Right lobe of liver (tissue), 6 donors: ENCODE data around the gene ALPK3. TPM values are rescaled to one million over a fixed set of nuclear protein-coding genes. Genes with fewer than 3 reads are reported as not detected.

ENCODE experiments used
- ATAC-seq, 4 donors: fragments of 200-7000 bp; cut with Tn5 transposase; one replicate each; pipeline ENCODE4 v1.9.1; 2020; ENCODE audit warnings: mild to moderate bottlenecking in 4 of 4, moderate library complexity in 4 of 4
- DNase-seq, 3 donors: peaks; one replicate each; pipeline ENCODE4 v3.0.0-alpha.2; 2020
- H3K27ac ChIP-seq, 3 donors: fragments of 200-600 bp; one replicate each; pipeline ENCODE4 v1.8.0; 2022
- H3K27me3 ChIP-seq, 2 donors: fragments of 200-600 bp; one replicate each; pipeline ENCODE4 v1.8.0; 2022
- H3K36me3 ChIP-seq, 4 donors: fragments of 200-600 bp; sonication (generic) in 1 of 4; one replicate each; pipeline versions ENCODE4 v1.5.1 to v1.8.0; 2017 to 2022; ENCODE audit warnings: control low read depth in 1 of 4
- H3K4me1 ChIP-seq, 4 donors: fragments of 200-600 bp; sonication (generic) in 1 of 4; one replicate each; pipeline versions ENCODE4 v1.5.1 to v1.8.0; 2017 to 2022; ENCODE audit warnings: control low read depth in 1 of 4
- H3K4me3 ChIP-seq, 3 donors: fragments of 200-600 bp; one replicate each; pipeline ENCODE4 v1.8.0; 2022
- H3K9me3 ChIP-seq, 4 donors: fragments of 200-600 bp; sonication (generic) in 1 of 4; one replicate each; pipeline versions ENCODE4 v1.5.1 to v1.8.0; 2017 to 2022; ENCODE audit warnings: control low read depth in 1 of 4
- CTCF ChIP-seq, 4 donors: fragments of 200-600 bp in 3 of 4; fragments of 450-650 bp in 1 of 4; IDR thresholded peaks; one replicate each; pipeline versions ENCODE4 v1.5.1 to v1.8.0; 2016 to 2022; ENCODE audit warnings: antibody characterized with exemption in 4 of 4, mild to moderate bottlenecking in 2 of 4
- POLR2A ChIP-seq: fragments of 450-650 bp; IDR thresholded peaks from one replicate; pipeline ENCODE4 v1.6.1; 2017; ENCODE audit warnings: antibody characterized with exemption, mild to moderate bottlenecking
- WGBS: methylation state at CpG from one replicate; pipeline ENCODE4 v1.1.6; 2018; ENCODE audit warnings: low coverage, low lambda C conversion rate; ENCODE audit not compliant: insufficient coverage; ENCODE audit errors: missing lambda C conversion rate; 5-methylcytosine and 5-hydroxymethylcytosine counted together
- intact Hi-C, 2 donors: fragments of 100-400 bp; cut with DNase I; formaldehyde crosslinking; loops; one replicate each; pipeline versions ENCODE4 v1.11.2 to v1.14.1; 2022
- total RNA-seq, 6 experiments: library from RNA; depleted of rRNA in 2 of 6; stranded (reverse); fragments of >200 nt in 2 of 6; fragmentation: NEBNext Ultra II Directional in 3 of 6; extraction: Animal tissue kit (Norgen Biotek cat#: 25700) in 3 of 6; gene quantifications; one replicate each; pipeline versions ENCODE4 v1.1.0 to v1.2.4, GENCODE V29; 2016 to 2023
- donor health status: DM: no; HTN: yes; CAD: no.
- donor health status: DM: no; HTN: no; CAD: no.
- donor health status: DM: no; HTN: no; CAD: no.
- donor health status: DM: no; HTN: yes; CAD: no.
- donor health status: DM: no; HTN: yes; CAD: no.

ALPK3 gene
- total RNA-seq, 6 experiments from 2014 or later: 1.3 to 12.5 (median 5.5) TPM

- H3K27me3 ChIP-seq: no peaks in the 10 kb centered on the region
- DNase-seq: no peak
- no peaks in the 10 kb centered on the region for H3K9me3 ChIP-seq
- intact Hi-C loops: no loop called here
- H3K36me3 ChIP-seq: no peaks in the 10 kb centered on the region
- H3K4me1 ChIP-seq: peaks cover 0 to 37% (median 10%) of the 10 kb centered on the region in 4 donors
- WGBS: 80% methylated on average over 1 of the region's 27 CpGs
- H3K4me3 ChIP-seq: peak overlapping the region in 2 of 3 donors; percentile 18 to 43
- ATAC-seq: peak; percentile 5 to 36 (median 15)
- no peak for TF ChIP-seq POLR2A
- no peak for TF ChIP-seq CTCF (IDR thresholded peaks at IDR 0.05)
- H3K27ac ChIP-seq: peak overlapping the region; percentile 84 to 95 (median 91)
Observed at GRCh38 chr15:84817466-84818081, 418 bp downstream of the ALPK3 start.

- DNase-seq (peak in 1 of 3 donors; percentile 53), ATAC-seq (peak; percentile 47 to 66 (median 48))
- intact Hi-C loops: no loop called here
- WGBS: 22% methylated on average over 6 of the region's 9 CpGs
- no peaks in the 10 kb centered on the region for H3K27me3 ChIP-seq
- H3K36me3 ChIP-seq: no peaks in the 10 kb centered on the region
- peaks cover 0 to 39% (median 11%) of the 10 kb centered on the region in 4 donors for H3K4me1 ChIP-seq
- H3K27ac ChIP-seq: peak overlapping the region; percentile 84 to 95 (median 91)
- H3K9me3 ChIP-seq: no peaks in the 10 kb centered on the region
- peak; percentile 24 for TF ChIP-seq POLR2A
- peak in 1 of 4 donors; percentile 10 for TF ChIP-seq CTCF (IDR thresholded peaks at IDR 0.05)
- H3K4me3 ChIP-seq: no peak overlapping the region
Observed at GRCh38 chr15:84818261-84819131, 1.3 kb downstream of the ALPK3 start.

GRCh38 chr15:84819291-84819768, 2.2 kb downstream of the ALPK3 start:
- Histone ChIP-seq H3K9me3 (no peaks in the 10 kb centered on the region), H3K27me3 (no peaks in the 10 kb centered on the region), H3K4me1 (peaks cover 0 to 45% (median 14%) of the 10 kb centered on the region in 4 donors), H3K4me3 (no peak overlapping the region), H3K27ac (peak overlapping the region; percentile 84 to 95 (median 91)), H3K36me3 (no peaks in the 10 kb centered on the region)
- ATAC-seq (peak; percentile 2 to 10 (median 2)), DNase-seq (peak; percentile 49 to 74 (median 74))
- no CpG with 5 or more reads among the region's 3 CpGs for WGBS
- intact Hi-C loops: no loop called here
- TF ChIP-seq CTCF (IDR thresholded peaks at IDR 0.05) (no peak), POLR2A (no peak)

GRCh38 chr15:84819791-84820190, 2.6 kb downstream of the ALPK3 start:
- peak overlapping the region in 2 of 3 donors; percentile 91 to 95 for H3K27ac ChIP-seq
- DNase-seq (no peak), ATAC-seq (no peak)
- H3K27me3 ChIP-seq: no peaks in the 10 kb centered on the region
- H3K4me3 ChIP-seq: no peak overlapping the region
- H3K9me3 ChIP-seq: no peaks in the 10 kb centered on the region
- intact Hi-C loops: loop anchor here in 1 of 2 donors (10.0 kb wide), 1 partner anchor 105 kb away; no protein-coding TSS in a partner anchor
- no peaks in the 10 kb centered on the region for H3K36me3 ChIP-seq
- peaks cover 0 to 50% (median 16%) of the 10 kb centered on the region in 4 donors for H3K4me1 ChIP-seq
- 90% methylated on average over 1 of the region's 2 CpGs for WGBS
- TF ChIP-seq POLR2A (no peak), CTCF (IDR thresholded peaks at IDR 0.05) (no peak)
